Heart right ventricle (tissue), 16 donors: ENCODE measurements around the gene PDCD4. TPM values are rescaled to one million over a fixed set of nuclear protein-coding genes. Genes with fewer than 3 reads are reported as not detected.

Source experiments
- ATAC-seq, 8 donors: fragments of 200-7000 bp; cut with Tn5 transposase; one replicate each; pipeline ENCODE4 v1.9.1; 2020; ENCODE audit warnings: mild to moderate bottlenecking in 8 of 8, moderate library complexity in 8 of 8, moderate number of reproducible peaks in 1 of 8
- DNase-seq, 2 donors: peaks; one replicate each; pipeline ENCODE4 v3.0.0-alpha.2; 2020
- H3K27ac ChIP-seq, 10 donors: fragments of 200-600 bp; sonication (generic) in 2 of 10; one replicate each; pipeline versions ENCODE4 v1.5.0 to v1.8.0; 2020 to 2022; ENCODE audit warnings: mild to moderate bottlenecking in 3 of 10
- H3K27me3 ChIP-seq, 7 donors: fragments of 200-600 bp; one replicate each; pipeline ENCODE4 v1.8.0; 2021 to 2022; ENCODE audit warnings: mild to moderate bottlenecking in 2 of 7
- H3K36me3 ChIP-seq, 9 donors: fragments of 200-600 bp; sonication (generic) in 1 of 9; one replicate each; pipeline versions ENCODE4 v1.5.0 to v1.8.0; 2020 to 2022; ENCODE audit warnings: mild to moderate bottlenecking in 2 of 9
- H3K4me1 ChIP-seq, 9 donors: fragments of 200-600 bp; sonication (generic) in 1 of 9; one replicate each; pipeline versions ENCODE4 v1.5.0 to v1.8.0; 2020 to 2022; ENCODE audit warnings: mild to moderate bottlenecking in 4 of 9
- H3K4me3 ChIP-seq, 10 donors: fragments of 200-600 bp; sonication (generic) in 2 of 10; one replicate each; pipeline versions ENCODE4 v1.5.0 to v1.8.0; 2020 to 2022; ENCODE audit warnings: mild to moderate bottlenecking in 7 of 10, moderate library complexity in 2 of 10
- H3K9me3 ChIP-seq, 11 donors: fragments of 200-600 bp in 10 of 11; sonication (generic) in 2 of 11; one replicate each; pipeline versions ENCODE4 v1.5.0 to v1.8.0; 2013 to 2022; ENCODE audit warnings: mild to moderate bottlenecking in 2 of 11, control low read depth in 1 of 11, moderate library complexity in 1 of 11
- WGBS, 2 donors: extraction: QIAGEN DNeasy Blood & Tissue Kit; methylation state at CpG; one replicate each; pipeline ENCODE4 v1.1.7; 2013; ENCODE audit warnings: inconsistent platforms in 1 of 2; 5-methylcytosine and 5-hydroxymethylcytosine counted together
- intact Hi-C, 10 donors: fragments of 100-400 bp; cut with DNase I; formaldehyde crosslinking; loops; one replicate each; pipeline versions ENCODE4 v1.11.1 to v1.14.2; 2022
- polyA plus RNA-seq, 2 donors: library from polyadenylated mRNA; stranded (reverse); fragments of 200-250 nt; gene quantifications; one replicate each; pipeline ENCODE4 v1.2.3, GENCODE V29; 2013
- total RNA-seq, 10 donors: library from RNA; stranded (reverse); fragmentation: NEBNext Ultra II Directional in 3 of 10; extraction: Animal tissue kit (Norgen Biotek cat#: 25700) in 3 of 10; gene quantifications; one replicate each; pipeline versions ENCODE4 v1.2.1 to v1.2.4, GENCODE V29; 2021 to 2023
- TF ChIP-seq, protein P1 (sequence below), 9 donors: fragments of 200-600 bp; sonication (generic) in 2 of 9; IDR thresholded peaks; one replicate each; pipeline versions ENCODE4 v1.5.0 to v1.8.0; 2021 to 2022; ENCODE audit warnings: antibody characterized with exemption in 9 of 9, mild to moderate bottlenecking in 5 of 9, moderate library complexity in 1 of 9
- donor health status: Arrhythmogenic right ventricular cardiomyopathy.
- donor health status: ischemic (EF 13 %, LVEDD 7.1; RV severe dilation, severe dysfunction).
- donor health status: healthy with polysubstance abuse.
- donor health status: DM: no; HTN: yes; CAD: no.
- donor health status: DM: no; HTN: no; CAD: no.
- donor health status: ischemic (EF 25% LVEDD 6.9; RV normal size, moderate dysfunction).
- donor health status: ischemic (EF 25% LVEDD 5.7; RV mildly dilated, moderate dysfunction).
- donor health status: healthy.
- donor health status: DM: yes; HTN: yes; CAD: no.
- donor health status: Ischemic cardiomyopathy.
- donor health status: ischemic (EF 35%, LVEDD 5.7; RV mildly dilated, moderate dysfunction).
- donor health status: nonischemic (EF 11% LVEDD 7.7; RV severe dilation, severe dysfunction).
- donor health status: DM: yes; HTN: yes; CAD: no.
- donor health status: PGD.
- donor health status: ischemic (EF 29% LVEDD 5.4; RV normal size, mild dysfunction).
- donor health status: nonischemic (EF 23%, LVEDD 6.1; RV moderate dilation, normal function).

PDCD4 gene
- total and polyA plus RNA-seq, 12 donors = 15.9 to 59.5 (median 45.7) TPM

GRCh38 chr10:110837418-110838171, 34.1 kb upstream of the PDCD4 start:
- DNase-seq (no peak), ATAC-seq (peak in 3 of 8 donors; percentile 29 to 72 (median 32))
- intact Hi-C loops = no loop called here
- Histone ChIP-seq H3K36me3 (peaks cover 0 to 23% (median 0%) of the 10 kb centered on the region in 9 donors), H3K27ac (peak overlapping the region in 9 of 10 donors; percentile 5 to 92 (median 65)), H3K27me3 (no peaks in the 10 kb centered on the region), H3K9me3 (no peaks in the 10 kb centered on the region), H3K4me3 (no peak overlapping the region), H3K4me1 (peaks cover 22 to 80% (median 47%) of the 10 kb centered on the region in 9 donors)
- TF ChIP-seq, protein P1, sequence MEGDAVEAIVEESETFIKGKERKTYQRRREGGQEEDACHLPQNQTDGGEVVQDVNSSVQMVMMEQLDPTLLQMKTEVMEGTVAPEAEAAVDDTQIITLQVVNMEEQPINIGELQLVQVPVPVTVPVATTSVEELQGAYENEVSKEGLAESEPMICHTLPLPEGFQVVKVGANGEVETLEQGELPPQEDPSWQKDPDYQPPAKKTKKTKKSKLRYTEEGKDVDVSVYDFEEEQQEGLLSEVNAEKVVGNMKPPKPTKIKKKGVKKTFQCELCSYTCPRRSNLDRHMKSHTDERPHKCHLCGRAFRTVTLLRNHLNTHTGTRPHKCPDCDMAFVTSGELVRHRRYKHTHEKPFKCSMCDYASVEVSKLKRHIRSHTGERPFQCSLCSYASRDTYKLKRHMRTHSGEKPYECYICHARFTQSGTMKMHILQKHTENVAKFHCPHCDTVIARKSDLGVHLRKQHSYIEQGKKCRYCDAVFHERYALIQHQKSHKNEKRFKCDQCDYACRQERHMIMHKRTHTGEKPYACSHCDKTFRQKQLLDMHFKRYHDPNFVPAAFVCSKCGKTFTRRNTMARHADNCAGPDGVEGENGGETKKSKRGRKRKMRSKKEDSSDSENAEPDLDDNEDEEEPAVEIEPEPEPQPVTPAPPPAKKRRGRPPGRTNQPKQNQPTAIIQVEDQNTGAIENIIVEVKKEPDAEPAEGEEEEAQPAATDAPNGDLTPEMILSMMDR (IDR thresholded peaks at IDR 0.05) = no peak
- WGBS, 2 donors = 71 to 89% methylated on average over 2 of the region's 2 CpGs

DNA sequence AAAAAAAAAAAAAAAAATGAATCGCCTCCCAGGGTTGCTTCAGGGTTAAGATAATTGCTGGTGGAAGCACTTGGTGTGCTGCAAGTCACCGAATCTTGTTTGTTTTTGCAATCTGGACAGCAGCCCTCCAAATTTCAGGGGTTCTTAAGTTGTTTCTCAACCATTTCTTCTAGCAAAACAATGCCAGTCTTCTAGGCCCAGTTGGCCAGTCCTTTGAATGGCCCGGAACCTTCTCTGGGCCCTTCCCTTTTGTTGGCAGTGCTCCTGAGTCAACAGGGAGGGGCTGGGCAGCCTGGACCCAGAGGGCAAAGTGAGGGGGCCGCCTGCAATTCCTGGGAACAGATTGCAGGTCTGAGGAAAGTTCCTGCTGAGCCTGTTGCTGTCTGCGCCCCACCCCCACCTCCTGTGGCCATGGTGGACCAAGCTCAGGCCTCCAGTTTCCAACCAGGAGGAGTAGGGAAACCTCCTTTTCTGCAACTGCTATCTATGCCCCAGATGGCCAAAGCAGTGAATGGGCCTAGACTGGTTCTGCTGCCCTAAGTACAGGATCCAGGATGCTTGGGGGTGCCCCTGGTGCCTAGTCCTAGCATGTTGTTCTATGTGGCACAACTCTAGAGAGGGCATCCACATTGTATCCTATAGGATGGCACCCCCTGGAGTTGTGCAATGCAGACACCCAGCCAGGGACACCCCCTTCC, 31.4 kb upstream of the PDCD4 start:
- intact Hi-C loops = no loop called here
- no peak for DNase-seq
- peaks cover 0 to 15% (median 0%) of the 10 kb centered on the region in 9 donors for H3K36me3 ChIP-seq
- TF ChIP-seq, protein P1 (IDR thresholded peaks at IDR 0.05) = no peak
- peak in 3 of 8 donors; percentile 10 to 30 (median 27) for ATAC-seq
- WGBS, 2 donors = 75 to 76% methylated on average over 5 of the region's 5 CpGs
- H3K27ac ChIP-seq = no peak overlapping the region
- no peaks in the 10 kb centered on the region for H3K27me3 ChIP-seq
- peaks cover 13 to 57% (median 39%) of the 10 kb centered on the region in 9 donors for H3K4me1 ChIP-seq
- no peak overlapping the region for H3K4me3 ChIP-seq
- H3K9me3 ChIP-seq = no peaks in the 10 kb centered on the region

DNA sequence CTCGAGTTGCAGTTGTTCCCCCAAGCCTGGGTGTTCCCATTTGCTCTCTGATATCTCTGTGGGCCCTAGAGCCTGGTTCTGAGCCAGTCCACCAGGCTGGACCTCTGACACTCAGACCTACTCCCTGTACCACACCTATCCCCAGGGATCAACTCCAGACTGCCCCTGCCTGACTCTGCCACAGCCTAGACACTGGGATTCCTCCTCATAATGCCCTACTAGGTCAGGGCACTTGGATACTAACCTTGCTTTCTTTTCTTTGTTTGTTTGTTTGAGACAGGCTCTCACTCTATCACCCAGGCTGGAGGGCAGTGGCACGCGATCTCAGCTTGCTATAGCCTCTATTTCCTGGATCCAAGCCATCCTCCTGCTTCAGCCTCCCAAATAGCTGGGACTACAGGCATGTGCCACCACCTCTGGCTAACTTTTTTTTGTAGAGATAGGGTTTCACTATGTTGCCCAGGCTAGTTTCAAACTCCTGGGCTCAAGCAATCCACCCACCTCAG, 30.8 kb upstream of the PDCD4 start:
- H3K4me1 ChIP-seq = peaks cover 7 to 51% (median 33%) of the 10 kb centered on the region in 9 donors
- 69% methylated on average over 3 of the region's 3 CpGs for WGBS, 2 donors
- no peak overlapping the region for H3K4me3 ChIP-seq
- peaks cover 0 to 14% (median 0%) of the 10 kb centered on the region in 9 donors for H3K36me3 ChIP-seq
- TF ChIP-seq, protein P1 (IDR thresholded peaks at IDR 0.05) = no peak
- H3K27me3 ChIP-seq = no peaks in the 10 kb centered on the region
- ATAC-seq = peak in 1 of 8 donors; percentile 31
- no peak for DNase-seq
- no peaks in the 10 kb centered on the region for H3K9me3 ChIP-seq
- intact Hi-C loops = no loop called here
- no peak overlapping the region for H3K27ac ChIP-seq

- intact Hi-C loops = no loop called here
- TF ChIP-seq, protein P1 (IDR thresholded peaks at IDR 0.05) = no peak
- no peak for DNase-seq
- no peak for ATAC-seq
- Histone ChIP-seq H3K9me3 (no peaks in the 10 kb centered on the region), H3K27ac (peak overlapping the region in 1 of 10 donors; percentile 47), H3K36me3 (peaks cover 0 to 6% (median 0%) of the 10 kb centered on the region in 9 donors), H3K27me3 (no peaks in the 10 kb centered on the region), H3K4me1 (peaks cover 0 to 43% (median 28%) of the 10 kb centered on the region in 9 donors), H3K4me3 (no peak overlapping the region)
- 89 to 90% methylated on average over 9 of the region's 9 CpGs for WGBS, 2 donors
Observed at GRCh38 chr10:110841767-110842267, 29.9 kb upstream of the PDCD4 start.
